Measurements from ENCODE around the gene FCRL1. TPM values are rescaled to one million over a fixed set of nuclear protein-coding genes. Genes with fewer than 3 reads are reported as not detected.

FCRL1 gene
- not detected in 2 replicates for total RNA-seq

GRCh38 chr1:157819896-157820295 lies at the start of gene FCRL1:
FCRL1 (minus strand) TSS chr1:157820120; CDS start chr1:157820037, 83 bp downstream.

GRCh38 chr1:157841708-157842107 lies 21.8 kb upstream of the FCRL1 start, which contains the start of gene CD5L:
CD5L (minus strand) TSS chr1:157841808; CDS start chr1:157841701, 107 bp downstream.

GRCh38 chr1:157776971-157777391 lies 42.9 kb downstream of the FCRL1 start, which contains the start of gene FCRL2:
FCRL2 (minus strand) TSS chr1:157777132; CDS start chr1:157777073, 59 bp downstream.

Other genes starting within 250 kb of the FCRL1 start
- not detected in 2 replicates for gene FCRL4, start 222.0 kb downstream of the FCRL1 start, total RNA-seq
- not detected in 2 replicates for gene FCRL3, start 119.4 kb downstream of the FCRL1 start, total RNA-seq
- not detected in 2 replicates for gene FCRL2, start 43.0 kb downstream of the FCRL1 start, total RNA-seq
- not detected in 2 replicates for gene CD5L, start 21.7 kb upstream of the FCRL1 start, total RNA-seq
- gene KIRREL1, start 173.5 kb upstream of the FCRL1 start, total RNA-seq: 200 and 213 TPM in 2 replicates

All from smooth muscle cell of the umbilical artery (primary cell).